Astrocyte (in vitro differentiated cells and primary cell): ENCODE data around the gene PHF19.

Experiments
- EZH2 ChIP-seq: IDR thresholded peaks from 2 replicates; pipeline ENCODE4 v1.6.1; 2012; ENCODE audit warnings: mild to moderate bottlenecking, low read length, inconsistent platforms; ENCODE audit not compliant: insufficient read depth
- TF ChIP-seq, protein P1 (sequence below): IDR thresholded peaks from 2 replicates; pipeline ENCODE4 v1.5.1; 2011; ENCODE audit warnings: low read depth, mild to moderate bottlenecking, inconsistent platforms, low read length, moderate library complexity; ENCODE audit not compliant: insufficient read depth

DNA sequence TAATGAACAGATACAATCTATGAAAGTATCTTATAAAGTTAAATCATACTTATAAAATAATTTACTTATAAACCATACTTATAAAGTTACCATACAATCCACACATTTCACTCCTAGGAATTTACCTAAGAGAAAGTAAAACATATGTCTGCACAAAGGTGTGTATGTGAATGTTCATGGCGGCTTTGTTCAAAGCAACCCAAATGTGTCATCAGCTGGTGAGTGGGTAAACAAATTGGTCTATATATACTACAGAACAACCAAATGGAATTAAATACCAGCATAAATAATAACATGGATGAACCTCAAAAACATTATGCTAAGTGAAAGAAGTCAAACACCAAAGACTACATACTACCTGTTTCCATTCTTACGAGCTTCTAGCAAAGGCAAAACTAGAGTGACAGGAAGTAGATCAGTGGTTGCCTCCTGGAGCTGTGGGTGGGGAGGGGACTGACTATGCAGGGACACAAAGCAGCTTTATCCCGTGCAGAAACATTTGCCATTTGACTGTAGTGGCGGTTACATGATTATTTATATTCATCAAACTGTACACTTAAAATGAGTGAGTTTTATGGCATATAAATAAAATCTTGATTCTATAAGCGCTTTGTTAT, 39.0 kb upstream of the PHF19 start:
- TF ChIP-seq, protein P1, sequence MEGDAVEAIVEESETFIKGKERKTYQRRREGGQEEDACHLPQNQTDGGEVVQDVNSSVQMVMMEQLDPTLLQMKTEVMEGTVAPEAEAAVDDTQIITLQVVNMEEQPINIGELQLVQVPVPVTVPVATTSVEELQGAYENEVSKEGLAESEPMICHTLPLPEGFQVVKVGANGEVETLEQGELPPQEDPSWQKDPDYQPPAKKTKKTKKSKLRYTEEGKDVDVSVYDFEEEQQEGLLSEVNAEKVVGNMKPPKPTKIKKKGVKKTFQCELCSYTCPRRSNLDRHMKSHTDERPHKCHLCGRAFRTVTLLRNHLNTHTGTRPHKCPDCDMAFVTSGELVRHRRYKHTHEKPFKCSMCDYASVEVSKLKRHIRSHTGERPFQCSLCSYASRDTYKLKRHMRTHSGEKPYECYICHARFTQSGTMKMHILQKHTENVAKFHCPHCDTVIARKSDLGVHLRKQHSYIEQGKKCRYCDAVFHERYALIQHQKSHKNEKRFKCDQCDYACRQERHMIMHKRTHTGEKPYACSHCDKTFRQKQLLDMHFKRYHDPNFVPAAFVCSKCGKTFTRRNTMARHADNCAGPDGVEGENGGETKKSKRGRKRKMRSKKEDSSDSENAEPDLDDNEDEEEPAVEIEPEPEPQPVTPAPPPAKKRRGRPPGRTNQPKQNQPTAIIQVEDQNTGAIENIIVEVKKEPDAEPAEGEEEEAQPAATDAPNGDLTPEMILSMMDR, result no peak
- no peak for TF ChIP-seq EZH2
